Stomach smooth muscle (tissue), 2 donors: ENCODE results near the gene HSBP1L1.
A peak's percentile ranks its signal among the peaks of the same experiment; 100 is the strongest.

Experiments
- H3K27ac ChIP-seq: one replicate; pipeline ENCODE4 v1.7.0; 2013; ENCODE audit warnings: mild to moderate bottlenecking, low read length, inconsistent platforms
- H3K27me3 ChIP-seq, 2 donors: one replicate each; pipeline ENCODE4 v1.7.0; 2013; ENCODE audit warnings: low read length in 2 of 2; ENCODE audit not compliant: insufficient read depth in 2 of 2, control insufficient read depth in 1 of 2
- H3K36me3 ChIP-seq, 2 donors: one replicate each; pipeline ENCODE4 v1.7.0; 2013; ENCODE audit warnings: low read length in 2 of 2; ENCODE audit not compliant: control insufficient read depth in 2 of 2, insufficient read depth in 2 of 2
- H3K4me1 ChIP-seq: one replicate; pipeline ENCODE4 v1.7.0; 2013; ENCODE audit warnings: low read length; ENCODE audit not compliant: control insufficient read depth, insufficient read depth
- H3K4me3 ChIP-seq, 2 donors: one replicate each; pipeline ENCODE4 v1.7.0; 2013; ENCODE audit warnings: low read length in 2 of 2
- H3K9ac ChIP-seq, 2 donors: one replicate each; pipeline ENCODE4 v1.7.0; 2013; ENCODE audit warnings: low read length in 2 of 2, mild to moderate bottlenecking in 1 of 2
- H3K9me3 ChIP-seq, 2 donors: one replicate each; pipeline ENCODE4 v1.7.0; 2013; ENCODE audit warnings: low read length in 2 of 2; ENCODE audit not compliant: control insufficient read depth in 2 of 2
- donor health status: healthy.
- donor health status: Pancreatic carcinoma.

The HSBP1L1 gene

GRCh38 chr18:79964330-79965118, at the start of gene HSBP1L1:
HSBP1L1 (plus strand) TSS chr18:79964643; CDS start chr18:79964736, 93 bp downstream.
- Histone ChIP-seq H3K27me3 (peaks cover 2 to 20% of the 10 kb centered on the region in 2 donors), H3K27ac (peak within 1 kb of the TSS; percentile 6), H3K36me3 (peaks cover 0 to 2% of the 10 kb centered on the region in 2 donors), H3K4me3 (peak within 1 kb of the TSS; percentile 41 to 71), H3K9ac (peak within 1 kb of the TSS; percentile 54 to 62), H3K4me1 (peaks cover 14% of the 10 kb centered on the region), H3K9me3 (no peaks in the 10 kb centered on the region)

GRCh38 chr18:79915161-79916127, 49.0 kb upstream of the HSBP1L1 start:
- H3K9me3 ChIP-seq: no peaks in the 10 kb centered on the region
- H3K27me3 ChIP-seq: no peaks in the 10 kb centered on the region
- peaks cover 3 to 34% of the 10 kb centered on the region in 2 donors for H3K36me3 ChIP-seq
- no peak overlapping the region for H3K9ac ChIP-seq
- H3K4me1 ChIP-seq: no peaks in the 10 kb centered on the region
- H3K4me3 ChIP-seq: no peak overlapping the region
- no peak overlapping the region for H3K27ac ChIP-seq

- H3K27me3 ChIP-seq: no peaks in the 10 kb centered on the region
- H3K4me1 ChIP-seq: no peaks in the 10 kb centered on the region
- H3K9me3 ChIP-seq: no peaks in the 10 kb centered on the region
- no peak overlapping the region for H3K4me3 ChIP-seq
- H3K36me3 ChIP-seq: peaks cover 3 to 34% of the 10 kb centered on the region in 2 donors
- no peak overlapping the region for H3K27ac ChIP-seq
- H3K9ac ChIP-seq: no peak overlapping the region
These were observed 48.3 kb upstream of the HSBP1L1 start for GRCh38 chr18:79916128-79916494.

GRCh38 chr18:79916546-79917168, 47.8 kb upstream of the HSBP1L1 start:
- H3K36me3 ChIP-seq: peaks cover 3 to 34% of the 10 kb centered on the region in 2 donors
- H3K27me3 ChIP-seq: no peaks in the 10 kb centered on the region

GRCh38 chr18:79917169-79917852, 47.1 kb upstream of the HSBP1L1 start:
- Histone ChIP-seq H3K36me3 (peaks cover 3 to 33% of the 10 kb centered on the region in 2 donors), H3K9ac (no peak overlapping the region), H3K27ac (no peak overlapping the region), H3K4me3 (no peak overlapping the region), H3K4me1 (no peaks in the 10 kb centered on the region), H3K9me3 (no peaks in the 10 kb centered on the region), H3K27me3 (no peaks in the 10 kb centered on the region)

More at GRCh38 chr18:79916546-79917168, 47.8 kb upstream of the HSBP1L1 start:
- Histone ChIP-seq H3K4me1 (no peaks in the 10 kb centered on the region), H3K9me3 (no peaks in the 10 kb centered on the region), H3K27ac (no peak overlapping the region), H3K4me3 (no peak overlapping the region), H3K9ac (no peak overlapping the region)

- peaks cover 0 to 29% of the 10 kb centered on the region in 2 donors for H3K36me3 ChIP-seq
- no peak overlapping the region for H3K4me3 ChIP-seq
- H3K9ac ChIP-seq: no peak overlapping the region
- no peaks in the 10 kb centered on the region for H3K4me1 ChIP-seq
- no peaks in the 10 kb centered on the region for H3K9me3 ChIP-seq
- H3K27ac ChIP-seq: no peak overlapping the region
- no peaks in the 10 kb centered on the region for H3K27me3 ChIP-seq
These were observed 46.4 kb upstream of the HSBP1L1 start for GRCh38 chr18:79917853-79918614.

GRCh38 chr18:79918615-79919011, 45.8 kb upstream of the HSBP1L1 start:
- no peak overlapping the region for H3K27ac ChIP-seq
- no peak overlapping the region for H3K4me3 ChIP-seq
- H3K9me3 ChIP-seq: no peaks in the 10 kb centered on the region
- no peaks in the 10 kb centered on the region for H3K27me3 ChIP-seq
- no peak overlapping the region for H3K9ac ChIP-seq
- H3K4me1 ChIP-seq: no peaks in the 10 kb centered on the region
- H3K36me3 ChIP-seq: peaks cover 0 to 26% of the 10 kb centered on the region in 2 donors

- Histone ChIP-seq H3K9ac (no peak overlapping the region), H3K27me3 (no peaks in the 10 kb centered on the region), H3K27ac (no peak overlapping the region), H3K36me3 (peaks cover 0 to 26% of the 10 kb centered on the region in 2 donors), H3K9me3 (no peaks in the 10 kb centered on the region), H3K4me1 (no peaks in the 10 kb centered on the region), H3K4me3 (no peak overlapping the region)
These were observed 45.4 kb upstream of the HSBP1L1 start for GRCh38 chr18:79919089-79919488.

- no peaks in the 10 kb centered on the region for H3K27me3 ChIP-seq
- H3K9ac ChIP-seq: no peak overlapping the region
- H3K36me3 ChIP-seq: peaks cover 0 to 11% of the 10 kb centered on the region in 2 donors
- H3K9me3 ChIP-seq: no peaks in the 10 kb centered on the region
- H3K4me3 ChIP-seq: no peak overlapping the region
- H3K4me1 ChIP-seq: peaks cover 9% of the 10 kb centered on the region
- no peak overlapping the region for H3K27ac ChIP-seq
These were observed 42.2 kb upstream of the HSBP1L1 start for GRCh38 chr18:79921984-79922965.
